ENCODE data around the gene JOSD2. TPM values are rescaled to one million over a fixed set of nuclear protein-coding genes. Genes with fewer than 3 reads are reported as not detected.

JOSD2 gene
- total RNA-seq, 1 experiment from 2014 or later, result 5.4 TPM

GRCh38 chr19:50558039-50558438, 47.0 kb upstream of the JOSD2 start:
- Mint-ChIP-seq H3K4me1 (peaks cover 18 to 31% of the 10 kb centered on the region in 2 experiments), H3K36me3 (ENCODE audit: insufficient read depth in 1 of 3, low read depth in 3 of 3) (no peaks in the 10 kb centered on the region; a peak in 1 of 7 replicates), H3K27me3 (ENCODE audit: low read depth) (peaks cover 89% of the 10 kb centered on the region), H3K27ac (peak overlapping the region in 1 of 3 experiments; percentile 80; a peak in 1 of 7 replicates), H3K9me3 (no peaks in the 10 kb centered on the region), H3K4me3 (peak overlapping the region in 1 of 2 experiments; percentile 50; a peak in 2 of 5 replicates)
- H3K79me1 ChIP-seq (ENCODE audit: insufficient read depth, low read depth, low read length, poor library complexity, severe bottlenecking), result no peaks in the 10 kb centered on the region
- no peak overlapping the region for H3K9ac ChIP-seq (ENCODE audit: extremely low read depth, insufficient read length, low read length)
- no peak overlapping the region for H3K27ac ChIP-seq (ENCODE audit: insufficient read length, low read depth, low read length)
- no peak overlapping the region for H2BK120ac ChIP-seq (ENCODE audit: low read depth, low read length, poor library complexity, severe bottlenecking)
- H2AFZ ChIP-seq (ENCODE audit: low read length), result no peak overlapping the region
- no peaks in the 10 kb centered on the region for H3K9me3 ChIP-seq (ENCODE audit: control insufficient read depth, low read depth, low read length)
- no peak overlapping the region for H2BK12ac ChIP-seq (ENCODE audit: insufficient read length, low read depth, low read length)
- H2AK5ac ChIP-seq (ENCODE audit: insufficient read length, low read length), result no peak overlapping the region
- H3K23ac ChIP-seq (ENCODE audit: insufficient read length, low read depth, low read length), result no peak overlapping the region
- H3K23me2 ChIP-seq (ENCODE audit: insufficient read length, low read depth, low read length, poor library complexity, severe bottlenecking), result peaks cover 18% of the 10 kb centered on the region
- H3K4me2 ChIP-seq (ENCODE audit: insufficient read depth, insufficient read length, low read length), result no peak overlapping the region
- no peak overlapping the region for H4K5ac ChIP-seq (ENCODE audit: insufficient read length, low read depth, low read length)
- no peak overlapping the region for H3T11ph ChIP-seq (ENCODE audit: low read length)
- H3K14ac ChIP-seq (ENCODE audit: insufficient read depth, low read length), result no peak overlapping the region
- no peak overlapping the region for H3K18ac ChIP-seq (ENCODE audit: insufficient read length, low read depth, low read length)
- no peak for DNase-seq
- H2BK20ac ChIP-seq (ENCODE audit: low read depth, low read length, poor library complexity, severe bottlenecking), result no peak overlapping the region
- H4K8ac ChIP-seq (replicated peaks; ENCODE audit: insufficient read length, low read depth, low read length), result no peak overlapping the region
- no peak overlapping the region for H2BK5ac ChIP-seq (ENCODE audit: insufficient read length, low read length)
- no peak overlapping the region for H3K4ac ChIP-seq (ENCODE audit: low read depth, low read length)
- H3K27me3 ChIP-seq (ENCODE audit: insufficient read depth, low read length), result no peaks in the 10 kb centered on the region; the same call in 1 of the 2 replicates
- H3K56ac ChIP-seq (ENCODE audit: insufficient read length, low read depth, low read length), result no peak overlapping the region
- no peaks in the 10 kb centered on the region for H3K79me2 ChIP-seq (ENCODE audit: insufficient read depth, low read length)
- TF ChIP-seq, protein P1, sequence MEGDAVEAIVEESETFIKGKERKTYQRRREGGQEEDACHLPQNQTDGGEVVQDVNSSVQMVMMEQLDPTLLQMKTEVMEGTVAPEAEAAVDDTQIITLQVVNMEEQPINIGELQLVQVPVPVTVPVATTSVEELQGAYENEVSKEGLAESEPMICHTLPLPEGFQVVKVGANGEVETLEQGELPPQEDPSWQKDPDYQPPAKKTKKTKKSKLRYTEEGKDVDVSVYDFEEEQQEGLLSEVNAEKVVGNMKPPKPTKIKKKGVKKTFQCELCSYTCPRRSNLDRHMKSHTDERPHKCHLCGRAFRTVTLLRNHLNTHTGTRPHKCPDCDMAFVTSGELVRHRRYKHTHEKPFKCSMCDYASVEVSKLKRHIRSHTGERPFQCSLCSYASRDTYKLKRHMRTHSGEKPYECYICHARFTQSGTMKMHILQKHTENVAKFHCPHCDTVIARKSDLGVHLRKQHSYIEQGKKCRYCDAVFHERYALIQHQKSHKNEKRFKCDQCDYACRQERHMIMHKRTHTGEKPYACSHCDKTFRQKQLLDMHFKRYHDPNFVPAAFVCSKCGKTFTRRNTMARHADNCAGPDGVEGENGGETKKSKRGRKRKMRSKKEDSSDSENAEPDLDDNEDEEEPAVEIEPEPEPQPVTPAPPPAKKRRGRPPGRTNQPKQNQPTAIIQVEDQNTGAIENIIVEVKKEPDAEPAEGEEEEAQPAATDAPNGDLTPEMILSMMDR (conservative IDR thresholded peaks at IDR 0.05), result no peak
- no CpG with 5 or more reads among the region's 4 CpGs for WGBS (ENCODE audit: extremely low coverage, insufficient read length, low lambda C conversion rate)
- H4K20me1 ChIP-seq (ENCODE audit: control insufficient read depth, insufficient read depth, insufficient read length), result no peaks in the 10 kb centered on the region
- no peak overlapping the region for H4K91ac ChIP-seq (ENCODE audit: insufficient read length, low read depth, low read length)
- no peaks in the 10 kb centered on the region for H3K4me1 ChIP-seq (ENCODE audit: insufficient read depth, low read length)
- no peak overlapping the region for H2BK15ac ChIP-seq (ENCODE audit: low read depth, low read length)

Measured in H9 (cell line).